Keratinocyte (primary cell): ENCODE measurements around the gene METTL4. TPM values are rescaled to one million over a fixed set of nuclear protein-coding genes. Genes with fewer than 3 reads are reported as not detected.

Experiments
- DNase-seq: peaks from one replicate; pipeline ENCODE4 v3.0.0-alpha.2; 2011; ENCODE audit warnings: low read depth, missing footprints, low spot score
- FAIRE-seq: peaks from 2 replicates; lab custom pipeline; 2011; peaks lifted over from hg19 to GRCh38; lab: Jason Lieb, UNC
- H2AFZ ChIP-seq: 2 replicates; pipeline ENCODE4 v1.6.0; 2012; ENCODE audit warnings: low read length, control low read depth, inconsistent platforms; ENCODE audit not compliant: control insufficient read depth
- H3K27ac ChIP-seq: 2 replicates; pipeline ENCODE4 v1.5.1; 2011; ENCODE audit warnings: low read length; ENCODE audit not compliant: control insufficient read depth, insufficient read depth
- H3K27me3 ChIP-seq: 3 replicates; pipeline ENCODE4 v1.6.0; 2011; ENCODE audit warnings: low read length; ENCODE audit not compliant: control insufficient read depth, insufficient read depth; ENCODE audit errors: extremely low read depth
- H3K36me3 ChIP-seq, 2 experiments: 2 replicates in 1 of 2; 3 replicates in 1 of 2; pipeline ENCODE4 v1.5.1; 2011; ENCODE audit warnings: low read length in 2 of 2, mild to moderate bottlenecking in 1 of 2; ENCODE audit not compliant: control insufficient read depth in 2 of 2, insufficient read depth in 2 of 2; ENCODE audit errors: extremely low read depth in 1 of 2
- H3K4me1 ChIP-seq: 3 replicates; pipeline ENCODE4 v1.5.1; 2011; ENCODE audit warnings: low read length; ENCODE audit not compliant: control insufficient read depth, insufficient read depth; ENCODE audit errors: extremely low read depth
- H3K4me2 ChIP-seq: 3 replicates; pipeline ENCODE4 v1.6.0; 2011; ENCODE audit warnings: low read depth, low read length; ENCODE audit not compliant: control insufficient read depth, insufficient read depth; ENCODE audit errors: extremely low read depth
- H3K4me3 ChIP-seq, 3 experiments: fragments of 200-600 bp in 1 of 3; sonication (generic) in 1 of 3; 2 replicates in 2 of 3; 3 replicates in 1 of 3; pipeline ENCODE4 v1.5.1; 2011 to 2016; ENCODE audit warnings: low read length in 3 of 3, mild to moderate bottlenecking in 3 of 3, control low read depth in 2 of 3, inconsistent platforms in 1 of 3, low read depth in 1 of 3, mixed read lengths in 1 of 3, mixed run types in 1 of 3, moderate library complexity in 1 of 3; ENCODE audit not compliant: control insufficient read depth in 2 of 3, insufficient read depth in 2 of 3; ENCODE audit errors: extremely low read depth in 1 of 3
- H3K79me2 ChIP-seq: 2 replicates; pipeline ENCODE4 v1.6.0; 2012; ENCODE audit warnings: low read length; ENCODE audit not compliant: control insufficient read depth, insufficient read depth
- H3K9ac ChIP-seq: 3 replicates; pipeline ENCODE4 v1.6.0; 2011; ENCODE audit warnings: low read length; ENCODE audit not compliant: control insufficient read depth, insufficient read depth; ENCODE audit errors: extremely low read depth
- H3K9me1 ChIP-seq: 3 replicates; pipeline ENCODE4 v1.6.0; 2011; ENCODE audit warnings: low read length; ENCODE audit not compliant: control insufficient read depth, insufficient read depth; ENCODE audit errors: extremely low read depth
- H3K9me3 ChIP-seq: 2 replicates; pipeline ENCODE4 v1.5.1; 2012; ENCODE audit warnings: low read depth, low read length; ENCODE audit not compliant: control insufficient read depth
- H4K20me1 ChIP-seq: 3 replicates; pipeline ENCODE4 v1.6.0; 2011; ENCODE audit warnings: low read length; ENCODE audit not compliant: control insufficient read depth, insufficient read depth; ENCODE audit errors: extremely low read depth
- EZH2 ChIP-seq: IDR thresholded peaks from one replicate; pipeline ENCODE4 v1.6.1; 2012; ENCODE audit warnings: inconsistent platforms, mild to moderate bottlenecking, low read length, moderate library complexity
- dilution Hi-C: fragments of 300-500 bp; cut with MboI; formaldehyde crosslinking; loops from one replicate; pipeline ENCODE4 v1.7.0; 2020; ENCODE audit warnings: low sequenced_read_pairs; ENCODE audit not compliant: extremely low pct_ligation_motif_present
- polyA plus RNA-seq, 5 experiments: library from polyadenylated mRNA; depleted of rRNA in 3 of 5; stranded (reverse) in 3 of 5; stranded (forward) in 1 of 5; unstranded in 1 of 5; fragments of >200 nt; gene quantifications; 1 replicate in 1 of 5; 2 replicates in 3 of 5; 3 replicates in 1 of 5; pipeline versions ENCODE4 v1.2.1 to v1.2.3, GENCODE V29; 2011 to 2012; ENCODE audit warnings: missing spikeins in 2 of 5, low read depth in 1 of 5, low replicate concordance in 1 of 5
- TF ChIP-seq, protein P1 (sequence below), 3 experiments: IDR thresholded peaks in 1 of 3; conservative IDR thresholded peaks in 1 of 3; optimal IDR thresholded peaks in 1 of 3; 2 replicates in 2 of 3; 3 replicates in 1 of 3; pipeline versions ENCODE3 to v1.5.1; 2011; ENCODE audit warnings: low read length in 3 of 3, mild to moderate bottlenecking in 3 of 3, moderate library complexity in 2 of 3, control low read depth in 1 of 3, inconsistent platforms in 1 of 3; ENCODE audit not compliant: insufficient read depth in 2 of 3; ENCODE audit errors: extremely low read depth in 1 of 3

METTL4 gene
- polyA plus RNA-seq, 1 donor (not counting 4 experiments of a cell fraction or from before 2014, with no cell fraction given) = 10.2 TPM

DNA sequence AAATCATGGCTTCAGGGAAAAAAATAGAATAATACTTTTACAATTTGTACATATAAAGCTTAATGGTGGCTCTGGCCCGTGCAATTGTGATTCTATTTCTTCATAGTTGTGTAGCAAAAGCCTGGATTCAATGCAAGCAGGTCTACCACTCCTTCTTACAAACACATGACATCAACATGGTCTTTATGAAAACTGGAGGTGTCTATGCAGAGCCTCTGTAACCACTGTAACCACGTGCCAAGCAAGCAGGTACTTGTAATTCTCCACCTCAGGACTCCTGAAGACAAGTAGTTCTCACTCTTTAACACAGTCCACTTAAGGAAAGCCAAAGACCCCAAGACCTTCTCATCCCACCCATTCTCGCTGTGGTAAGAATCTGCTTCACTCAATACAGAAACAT lies 62.6 kb downstream of the METTL4 start:
- dilution Hi-C loops = no loop called here
- Histone ChIP-seq H3K36me3 (no peaks in the 10 kb centered on the region), H4K20me1 (no peaks in the 10 kb centered on the region), H3K4me1 (peaks cover 5% of the 10 kb centered on the region), H3K9ac (no peak overlapping the region), H3K79me2 (no peaks in the 10 kb centered on the region), H2AFZ (peak overlapping the region; percentile 41), H3K27me3 (no peaks in the 10 kb centered on the region), H3K27ac (no peak overlapping the region), H3K4me3 (no peak overlapping the region), H3K9me1 (no peaks in the 10 kb centered on the region), H3K9me3 (no peaks in the 10 kb centered on the region), H3K4me2 (peak overlapping the region; percentile 29)
- TF ChIP-seq EZH2 = no peak
- TF ChIP-seq, protein P1, sequence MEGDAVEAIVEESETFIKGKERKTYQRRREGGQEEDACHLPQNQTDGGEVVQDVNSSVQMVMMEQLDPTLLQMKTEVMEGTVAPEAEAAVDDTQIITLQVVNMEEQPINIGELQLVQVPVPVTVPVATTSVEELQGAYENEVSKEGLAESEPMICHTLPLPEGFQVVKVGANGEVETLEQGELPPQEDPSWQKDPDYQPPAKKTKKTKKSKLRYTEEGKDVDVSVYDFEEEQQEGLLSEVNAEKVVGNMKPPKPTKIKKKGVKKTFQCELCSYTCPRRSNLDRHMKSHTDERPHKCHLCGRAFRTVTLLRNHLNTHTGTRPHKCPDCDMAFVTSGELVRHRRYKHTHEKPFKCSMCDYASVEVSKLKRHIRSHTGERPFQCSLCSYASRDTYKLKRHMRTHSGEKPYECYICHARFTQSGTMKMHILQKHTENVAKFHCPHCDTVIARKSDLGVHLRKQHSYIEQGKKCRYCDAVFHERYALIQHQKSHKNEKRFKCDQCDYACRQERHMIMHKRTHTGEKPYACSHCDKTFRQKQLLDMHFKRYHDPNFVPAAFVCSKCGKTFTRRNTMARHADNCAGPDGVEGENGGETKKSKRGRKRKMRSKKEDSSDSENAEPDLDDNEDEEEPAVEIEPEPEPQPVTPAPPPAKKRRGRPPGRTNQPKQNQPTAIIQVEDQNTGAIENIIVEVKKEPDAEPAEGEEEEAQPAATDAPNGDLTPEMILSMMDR (optimal IDR thresholded peaks at IDR 0.05 in 1 of 3, IDR thresholded peaks at IDR 0.05 in 1 of 3, conservative IDR thresholded peaks at IDR 0.05 in 1 of 3; ENCODE audit: extremely low read depth in 1 of 3, insufficient read depth in 2 of 3, low read length in 3 of 3) = no peak
- DNase-seq (no peak), FAIRE-seq (peak; percentile 79)

DNA sequence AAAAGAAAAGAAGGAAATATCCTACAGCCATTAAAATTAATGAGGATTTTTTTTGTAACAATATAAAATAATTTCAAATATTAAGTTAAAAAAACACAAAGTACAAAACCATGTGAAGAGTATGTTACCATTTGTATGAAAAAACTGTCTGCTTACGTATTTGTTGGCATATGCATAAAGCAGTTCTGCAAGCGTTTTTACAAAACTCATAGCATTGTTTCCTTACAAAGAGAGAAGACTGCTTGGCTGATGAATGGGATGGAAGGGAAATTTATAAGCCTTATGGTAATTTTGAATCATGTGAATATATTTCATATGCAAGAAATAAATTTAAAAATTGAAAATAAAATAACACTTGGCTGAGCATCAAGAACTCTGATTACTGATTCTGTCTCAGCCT lies 63.1 kb downstream of the METTL4 start:
- dilution Hi-C loops = no loop called here
- no peak overlapping the region for H2AFZ ChIP-seq
- H3K4me1 ChIP-seq = peaks cover 5% of the 10 kb centered on the region
- H3K9me1 ChIP-seq = no peaks in the 10 kb centered on the region
- FAIRE-seq (no peak), DNase-seq (no peak)
- no peak overlapping the region for H3K27ac ChIP-seq
- no peak overlapping the region for H3K4me3 ChIP-seq
- TF ChIP-seq, protein P1 (optimal IDR thresholded peaks at IDR 0.05 in 1 of 3, IDR thresholded peaks at IDR 0.05 in 1 of 3, conservative IDR thresholded peaks at IDR 0.05 in 1 of 3; ENCODE audit: extremely low read depth in 1 of 3, insufficient read depth in 2 of 3, low read length in 3 of 3) = no peak
- no peak for TF ChIP-seq EZH2
- H3K9me3 ChIP-seq = no peaks in the 10 kb centered on the region
- H3K79me2 ChIP-seq = no peaks in the 10 kb centered on the region
- H3K4me2 ChIP-seq = no peak overlapping the region
- no peaks in the 10 kb centered on the region for H4K20me1 ChIP-seq
- H3K36me3 ChIP-seq = no peaks in the 10 kb centered on the region
- no peaks in the 10 kb centered on the region for H3K27me3 ChIP-seq
- no peak overlapping the region for H3K9ac ChIP-seq
